Memory B cell (primary cell): ENCODE data around the gene RGMA.
A peak's percentile ranks its signal among the peaks of the same experiment; 100 is the strongest.

ENCODE experiments used
- ATAC-seq: fragments of 150-1000 bp; cut with Tn5 transposase; 2 replicates; pipeline ENCODE4 v1.10.0; 2021; ENCODE audit warnings: low read depth, mild to moderate bottlenecking, moderate library complexity
- DNase-seq, 2 donors: peaks; one replicate each; pipeline ENCODE4 v3.0.0; 2022; ENCODE audit warnings: low spot score in 2 of 2
- H3K27ac Mint-ChIP-seq: one replicate; pipeline ENCODE4 v1.8.0; 2022; ENCODE audit warnings: mild to moderate bottlenecking, moderate library complexity, mixed read lengths
- H3K27me3 Mint-ChIP-seq: one replicate; pipeline ENCODE4 v1.8.0; 2022; ENCODE audit warnings: mixed read lengths
- H3K36me3 Mint-ChIP-seq: one replicate; pipeline ENCODE4 v1.8.0; 2022; ENCODE audit warnings: mild to moderate bottlenecking, mixed read lengths
- H3K4me1 Mint-ChIP-seq: one replicate; pipeline ENCODE4 v1.8.0; 2022; ENCODE audit warnings: mixed read lengths
- H3K4me3 Mint-ChIP-seq: one replicate; pipeline ENCODE4 v1.8.0; 2022; ENCODE audit warnings: mild to moderate bottlenecking, moderate library complexity, mixed read lengths
- H3K9me3 Mint-ChIP-seq: one replicate; pipeline ENCODE4 v1.8.0; 2022; ENCODE audit warnings: mixed read lengths

RGMA gene

DNA sequence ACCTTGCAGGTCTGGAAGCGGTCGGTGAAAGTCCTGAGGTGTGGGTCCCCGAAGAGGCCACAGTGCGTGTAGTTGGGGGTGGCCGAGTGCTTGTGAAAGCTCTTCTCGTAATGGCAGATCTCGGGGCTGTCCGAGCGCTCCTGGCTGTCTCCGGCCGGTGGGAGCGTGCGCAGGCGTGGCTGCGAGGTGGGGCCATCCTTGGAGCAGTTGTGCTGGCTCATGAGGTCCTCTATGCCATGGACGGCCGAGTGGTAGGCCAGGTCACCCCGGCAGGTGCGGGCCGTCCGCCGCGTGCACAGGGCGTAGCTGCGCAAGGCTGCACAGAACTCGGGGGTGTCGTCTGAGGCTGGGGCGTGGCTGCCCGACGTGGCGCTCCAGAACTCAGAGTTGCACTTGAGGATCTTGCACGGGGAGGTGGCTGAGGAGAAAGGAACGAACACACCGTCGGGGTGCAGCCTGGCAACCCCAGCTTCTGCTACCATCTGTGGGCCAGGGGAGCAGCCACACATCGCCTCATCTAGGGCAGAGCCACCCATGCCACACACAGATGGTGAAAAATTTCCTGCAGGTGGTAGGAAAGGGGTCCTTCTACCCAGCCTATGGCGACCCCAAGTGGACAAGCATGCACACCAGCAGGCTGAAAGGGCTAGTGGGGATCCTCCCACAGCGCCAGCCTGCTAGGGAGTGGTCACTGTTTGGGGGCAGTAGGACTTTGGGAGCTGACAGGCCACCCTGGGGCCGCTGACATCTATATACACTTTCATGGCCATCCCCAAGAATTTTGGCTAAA lies 36.7 kb downstream of the RGMA start:
- H3K4me3 Mint-ChIP-seq: no peak overlapping the region
- peaks cover 14% of the 10 kb centered on the region for H3K27me3 Mint-ChIP-seq
- ATAC-seq (no peak), DNase-seq (no peak)
- peaks cover 5% of the 10 kb centered on the region for H3K4me1 Mint-ChIP-seq
- H3K9me3 Mint-ChIP-seq: no peaks in the 10 kb centered on the region
- H3K27ac Mint-ChIP-seq: no peak overlapping the region
- H3K36me3 Mint-ChIP-seq: no peaks in the 10 kb centered on the region

DNA sequence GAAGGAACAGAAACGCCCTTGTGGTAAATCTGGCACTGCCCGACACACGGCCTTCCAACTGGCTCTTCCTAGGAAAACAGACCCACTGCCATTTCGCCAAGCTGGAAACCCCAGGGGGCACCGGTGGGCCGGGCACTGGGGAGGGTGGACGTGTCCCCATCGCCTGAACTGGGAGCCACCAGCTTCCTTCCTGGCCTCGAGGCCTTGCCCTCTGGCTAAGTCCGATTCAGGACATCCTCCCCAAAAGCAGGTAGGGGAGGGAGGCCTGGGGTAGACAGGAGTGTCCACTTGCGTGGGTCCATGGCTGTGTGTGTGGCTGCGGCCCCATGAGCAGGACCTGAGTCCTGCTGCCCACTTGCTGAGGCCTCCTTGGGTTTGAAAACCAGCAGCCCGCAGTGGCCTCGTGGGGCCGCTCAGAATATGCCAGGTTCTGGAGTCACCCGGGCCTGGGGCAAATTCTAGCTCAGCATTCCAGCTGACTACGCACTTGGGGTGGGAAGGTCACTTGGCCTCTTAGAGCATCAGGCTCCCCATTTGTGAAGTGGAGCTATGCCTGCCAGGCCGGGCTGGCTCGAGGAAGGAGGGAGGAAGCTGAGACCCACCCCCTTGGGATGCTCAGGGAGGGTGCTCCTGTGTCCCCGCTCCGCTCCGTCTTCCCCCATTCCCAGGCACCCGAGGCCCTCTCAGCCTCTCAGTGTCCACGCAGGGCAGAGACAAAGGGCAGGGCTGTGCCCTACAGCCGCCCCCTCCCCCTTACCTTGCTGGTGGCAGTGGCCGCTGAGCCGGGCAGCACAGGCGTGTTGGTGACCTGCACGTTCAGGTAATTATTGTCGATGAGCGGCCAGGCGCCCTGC lies 37.5 kb downstream of the RGMA start:
- ATAC-seq: no peak
- H3K36me3 Mint-ChIP-seq: peaks cover 1% of the 10 kb centered on the region
- H3K27ac Mint-ChIP-seq: no peak overlapping the region
- no peak for DNase-seq
- peaks cover 1% of the 10 kb centered on the region for H3K9me3 Mint-ChIP-seq
- peaks cover 5% of the 10 kb centered on the region for H3K4me1 Mint-ChIP-seq
- no peak overlapping the region for H3K4me3 Mint-ChIP-seq
- peaks cover 15% of the 10 kb centered on the region for H3K27me3 Mint-ChIP-seq

DNA sequence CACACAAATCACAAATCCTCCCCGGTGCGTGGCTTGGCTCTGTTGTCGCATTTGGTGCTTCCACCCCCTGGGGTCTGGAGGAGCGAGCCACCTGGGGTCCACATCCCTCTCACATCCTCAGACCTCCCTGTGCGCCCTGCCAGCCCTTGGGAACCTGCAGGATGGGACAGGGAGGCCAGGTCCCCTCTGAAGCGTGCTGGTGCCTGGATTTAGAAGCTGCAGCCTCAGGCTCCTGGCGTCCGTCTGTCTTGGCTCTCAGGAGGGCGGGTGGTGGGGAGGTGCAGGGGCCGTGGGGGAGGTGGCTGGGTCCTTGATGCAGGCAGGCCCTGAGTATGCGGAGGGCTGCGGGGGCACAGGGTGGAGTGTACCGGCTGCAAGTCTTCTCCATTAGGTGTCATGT lies 38.4 kb downstream of the RGMA start:
- Mint-ChIP-seq H3K36me3 (peaks cover 5% of the 10 kb centered on the region), H3K4me1 (peaks cover 5% of the 10 kb centered on the region), H3K27me3 (peaks cover 18% of the 10 kb centered on the region), H3K9me3 (peaks cover 5% of the 10 kb centered on the region), H3K27ac (no peak overlapping the region), H3K4me3 (no peak overlapping the region)
- DNase-seq: no peak
- no peak for ATAC-seq

- H3K9me3 Mint-ChIP-seq: peaks cover 5% of the 10 kb centered on the region
- DNase-seq: no peak
- no peak overlapping the region for H3K27ac Mint-ChIP-seq
- H3K4me3 Mint-ChIP-seq: no peak overlapping the region
- no peak for ATAC-seq
- peaks cover 5% of the 10 kb centered on the region for H3K4me1 Mint-ChIP-seq
- H3K27me3 Mint-ChIP-seq: peaks cover 18% of the 10 kb centered on the region
- peaks cover 5% of the 10 kb centered on the region for H3K36me3 Mint-ChIP-seq
These were observed 39.0 kb downstream of the RGMA start for GRCh38 chr15:93049914-93050578.

GRCh38 chr15:93049233-93049632 lies 39.8 kb downstream of the RGMA start:
- peaks cover 5% of the 10 kb centered on the region for H3K4me1 Mint-ChIP-seq
- no peak for ATAC-seq
- H3K27ac Mint-ChIP-seq: no peak overlapping the region
- peaks cover 18% of the 10 kb centered on the region for H3K27me3 Mint-ChIP-seq
- no peak for DNase-seq
- H3K4me3 Mint-ChIP-seq: no peak overlapping the region
- peaks cover 5% of the 10 kb centered on the region for H3K36me3 Mint-ChIP-seq
- H3K9me3 Mint-ChIP-seq: peaks cover 5% of the 10 kb centered on the region

- Mint-ChIP-seq H3K27me3 (peaks cover 18% of the 10 kb centered on the region), H3K4me1 (peaks cover 5% of the 10 kb centered on the region), H3K27ac (no peak overlapping the region), H3K36me3 (peaks cover 5% of the 10 kb centered on the region), H3K9me3 (peaks cover 5% of the 10 kb centered on the region), H3K4me3 (no peak overlapping the region)
- DNase-seq (no peak), ATAC-seq (no peak)
These were observed 40.3 kb downstream of the RGMA start for GRCh38 chr15:93048759-93049161.

DNA sequence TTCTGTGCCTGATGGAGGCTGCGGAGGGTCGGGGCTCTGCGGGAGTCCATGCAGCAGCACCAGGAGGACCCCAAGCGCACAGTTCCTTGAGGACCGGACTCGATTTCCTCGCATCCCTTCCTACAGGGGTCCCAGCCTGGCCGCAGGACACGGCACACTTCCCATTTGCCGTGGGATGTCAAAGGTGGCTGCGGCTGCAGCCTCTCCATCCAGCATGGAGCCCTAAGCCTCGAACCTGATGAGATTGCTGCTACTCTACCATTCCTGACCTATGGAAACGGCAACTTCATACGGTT lies 40.6 kb downstream of the RGMA start:
- no peak overlapping the region for H3K27ac Mint-ChIP-seq
- peaks cover 5% of the 10 kb centered on the region for H3K4me1 Mint-ChIP-seq

GRCh38 chr15:93047621-93048425 lies 41.2 kb downstream of the RGMA start:
- H3K27me3 Mint-ChIP-seq: peaks cover 25% of the 10 kb centered on the region
- no peak overlapping the region for H3K4me3 Mint-ChIP-seq
- H3K36me3 Mint-ChIP-seq: peaks cover 5% of the 10 kb centered on the region
- DNase-seq (no peak), ATAC-seq (peak; percentile 56)
- H3K27ac Mint-ChIP-seq: no peak overlapping the region
- peaks cover 5% of the 10 kb centered on the region for H3K4me1 Mint-ChIP-seq
- H3K9me3 Mint-ChIP-seq: peaks cover 5% of the 10 kb centered on the region

More for the DNA sequence above, 40.6 kb downstream of the RGMA start:
- no peak for DNase-seq
- peaks cover 5% of the 10 kb centered on the region for H3K9me3 Mint-ChIP-seq
- H3K36me3 Mint-ChIP-seq: peaks cover 5% of the 10 kb centered on the region
- no peak overlapping the region for H3K4me3 Mint-ChIP-seq
- peaks cover 20% of the 10 kb centered on the region for H3K27me3 Mint-ChIP-seq
- no peak for ATAC-seq

DNA sequence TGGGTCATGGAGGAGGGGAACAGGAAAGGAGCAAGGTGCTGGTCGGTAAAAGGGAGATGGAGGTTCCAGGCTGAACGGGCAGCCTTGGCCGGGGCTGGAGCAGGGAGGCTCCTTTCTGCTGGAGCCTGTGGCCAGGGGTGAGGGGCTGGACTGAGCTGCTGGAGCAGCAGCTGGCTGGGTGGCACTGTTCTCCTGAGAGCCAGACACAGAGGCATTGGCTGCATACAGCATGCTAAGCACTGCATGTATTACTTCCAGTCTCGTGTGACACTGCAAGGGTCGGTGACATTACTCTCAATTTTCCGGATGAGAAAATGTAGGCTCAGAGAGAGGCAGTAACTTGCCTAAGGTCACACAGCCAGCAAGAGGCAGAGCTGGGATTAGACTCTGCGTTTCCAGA lies 42.3 kb downstream of the RGMA start:
- Mint-ChIP-seq H3K27ac (no peak overlapping the region), H3K4me1 (peaks cover 5% of the 10 kb centered on the region), H3K36me3 (peaks cover 5% of the 10 kb centered on the region), H3K27me3 (peaks cover 24% of the 10 kb centered on the region), H3K4me3 (no peak overlapping the region), H3K9me3 (peaks cover 5% of the 10 kb centered on the region)
- ATAC-seq: no peak
- DNase-seq: no peak

DNA sequence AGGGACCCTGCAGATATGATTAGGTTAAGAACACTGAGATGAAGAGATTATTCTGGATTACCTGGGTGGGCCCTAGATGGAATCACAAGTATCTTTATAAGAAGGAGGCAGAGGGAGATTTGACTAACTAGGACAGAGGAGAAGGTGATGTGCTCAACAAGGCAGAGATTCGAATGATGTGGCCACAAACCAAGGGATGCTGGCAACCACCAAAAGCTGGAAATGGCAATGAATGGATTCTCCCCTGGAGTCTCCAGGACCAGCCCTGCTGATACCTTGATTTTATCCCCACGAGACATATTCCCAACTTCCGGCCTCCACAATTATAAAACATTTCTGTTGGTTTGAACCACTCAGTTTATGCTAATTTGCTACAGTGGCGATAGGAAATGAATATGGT lies 42.9 kb downstream of the RGMA start:
- Mint-ChIP-seq H3K27me3 (peaks cover 24% of the 10 kb centered on the region), H3K4me3 (no peak overlapping the region), H3K9me3 (peaks cover 5% of the 10 kb centered on the region), H3K27ac (no peak overlapping the region), H3K36me3 (peaks cover 5% of the 10 kb centered on the region), H3K4me1 (peaks cover 5% of the 10 kb centered on the region)
- ATAC-seq: no peak
- DNase-seq: no peak

- Mint-ChIP-seq H3K4me1 (peaks cover 5% of the 10 kb centered on the region), H3K27ac (no peak overlapping the region), H3K9me3 (peaks cover 5% of the 10 kb centered on the region), H3K36me3 (peaks cover 5% of the 10 kb centered on the region), H3K4me3 (no peak overlapping the region), H3K27me3 (peaks cover 28% of the 10 kb centered on the region)
- no peak for ATAC-seq
- DNase-seq: no peak
These were observed 43.7 kb downstream of the RGMA start for GRCh38 chr15:93045191-93045785.

- no peak for ATAC-seq
- H3K4me1 Mint-ChIP-seq: peaks cover 5% of the 10 kb centered on the region
These were observed 44.5 kb downstream of the RGMA start for GRCh38 chr15:93044301-93045190.

More at GRCh38 chr15:93044301-93045190, 44.5 kb downstream of the RGMA start:
- peaks cover 5% of the 10 kb centered on the region for H3K9me3 Mint-ChIP-seq
- H3K4me3 Mint-ChIP-seq: no peak overlapping the region
- H3K27me3 Mint-ChIP-seq: peaks cover 31% of the 10 kb centered on the region
- DNase-seq: no peak
- H3K36me3 Mint-ChIP-seq: peaks cover 5% of the 10 kb centered on the region
- H3K27ac Mint-ChIP-seq: no peak overlapping the region
